Hepatocyte (in vitro differentiated cells): Measurements from ENCODE around the gene ARPC1A. TPM values are rescaled to one million over a fixed set of nuclear protein-coding genes. Genes with fewer than 3 reads are reported as not detected.

Source experiments
- DNase-seq: peaks from one replicate; pipeline ENCODE4 v3.0.0-alpha.2; 2016; ENCODE audit warnings: low spot score
- H2AFZ ChIP-seq: fragments of 200-600 bp; sonication (generic); 2 replicates; pipeline ENCODE4 v1.6.0; 2016; ENCODE audit warnings: antibody characterized with exemption, mild to moderate bottlenecking
- H3K27ac ChIP-seq: fragments of 200-600 bp; sonication (generic); 2 replicates; pipeline ENCODE4 v1.5.1; 2016; ENCODE audit warnings: mild to moderate bottlenecking
- H3K27me3 ChIP-seq: fragments of 200-600 bp; sonication (generic); 2 replicates; pipeline ENCODE4 v1.6.1; 2016
- H3K36me3 ChIP-seq: fragments of 200-600 bp; sonication (generic); replicated peaks from 2 replicates; pipeline ENCODE4 v1.5.1; 2016; ENCODE audit warnings: low read depth; ENCODE audit not compliant: insufficient read depth
- H3K4me1 ChIP-seq: fragments of 200-600 bp; sonication (generic); 2 replicates; pipeline ENCODE4 v1.5.1; 2016; ENCODE audit warnings: mild to moderate bottlenecking, moderate library complexity; ENCODE audit not compliant: insufficient read depth
- H3K4me2 ChIP-seq: fragments of 200-600 bp; sonication (generic); 2 replicates; pipeline ENCODE4 v1.6.0; 2016
- H3K4me3 ChIP-seq: fragments of 200-600 bp; sonication (generic); 2 replicates; pipeline ENCODE4 v1.5.1; 2016; ENCODE audit warnings: mild to moderate bottlenecking
- H3K79me2 ChIP-seq: fragments of 200-600 bp; sonication (generic); 2 replicates; pipeline ENCODE4 v1.6.0; 2017; ENCODE audit warnings: mild to moderate bottlenecking
- H3K9me2 ChIP-seq: fragments of 200-600 bp; sonication (generic); replicated peaks from 2 replicates; pipeline ENCODE4 v1.6.0; 2017; ENCODE audit warnings: mild to moderate bottlenecking; ENCODE audit not compliant: insufficient read depth
- H3K9me3 ChIP-seq: fragments of 200-600 bp; sonication (generic); 2 replicates; pipeline ENCODE4 v1.5.1; 2016; ENCODE audit warnings: low read depth, mild to moderate bottlenecking
- H4K20me1 ChIP-seq: fragments of 200-600 bp; sonication (generic); 2 replicates; pipeline ENCODE4 v1.6.0; 2016; ENCODE audit warnings: mild to moderate bottlenecking; ENCODE audit not compliant: insufficient read depth, poor library complexity, severe bottlenecking
- EZH2 ChIP-seq: fragments of 200-600 bp; sonication (generic); IDR thresholded peaks from 2 replicates; pipeline ENCODE4 v1.6.1; 2016; ENCODE audit warnings: antibody characterized with exemption, mild to moderate bottlenecking, borderline replicate concordance
- EZH2phosphoT487 ChIP-seq: fragments of 200-600 bp; sonication (generic); IDR thresholded peaks from one replicate; pipeline ENCODE4 v1.6.1; 2018; ENCODE audit warnings: antibody characterized with exemption, mild to moderate bottlenecking, low read depth, moderate library complexity; ENCODE audit not compliant: unreplicated experiment, severe bottlenecking
- WGBS: methylation state at CpG from one replicate; pipeline ENCODE4 v1.1.6; 2016; ENCODE audit warnings: low lambda C conversion rate; ENCODE audit errors: missing lambda C conversion rate; 5-methylcytosine and 5-hydroxymethylcytosine counted together
- polyA plus RNA-seq: library from polyadenylated mRNA; unstranded; fragments of >200 nt; fragmentation: Nextera tagmentation; extraction: Ambion mirVana; gene quantifications from 2 replicates; pipeline ENCODE4 v1.2.1, GENCODE V29; 2016
- total RNA-seq: library from RNA; depleted of rRNA; stranded (reverse); fragments of >200 nt; gene quantifications from 2 replicates; pipeline ENCODE4 v1.2.3, GENCODE V29; 2014
- TF ChIP-seq, protein P1 (sequence below): fragments of 200-600 bp; sonication (generic); IDR thresholded peaks from 2 replicates; pipeline ENCODE4 v1.5.1; 2016; ENCODE audit warnings: antibody characterized with exemption, mild to moderate bottlenecking; ENCODE audit not compliant: poor library complexity

Gene ARPC1A
- total and polyA plus RNA-seq, 2 experiments from 2014 or later = 166 to 190 TPM

DNA sequence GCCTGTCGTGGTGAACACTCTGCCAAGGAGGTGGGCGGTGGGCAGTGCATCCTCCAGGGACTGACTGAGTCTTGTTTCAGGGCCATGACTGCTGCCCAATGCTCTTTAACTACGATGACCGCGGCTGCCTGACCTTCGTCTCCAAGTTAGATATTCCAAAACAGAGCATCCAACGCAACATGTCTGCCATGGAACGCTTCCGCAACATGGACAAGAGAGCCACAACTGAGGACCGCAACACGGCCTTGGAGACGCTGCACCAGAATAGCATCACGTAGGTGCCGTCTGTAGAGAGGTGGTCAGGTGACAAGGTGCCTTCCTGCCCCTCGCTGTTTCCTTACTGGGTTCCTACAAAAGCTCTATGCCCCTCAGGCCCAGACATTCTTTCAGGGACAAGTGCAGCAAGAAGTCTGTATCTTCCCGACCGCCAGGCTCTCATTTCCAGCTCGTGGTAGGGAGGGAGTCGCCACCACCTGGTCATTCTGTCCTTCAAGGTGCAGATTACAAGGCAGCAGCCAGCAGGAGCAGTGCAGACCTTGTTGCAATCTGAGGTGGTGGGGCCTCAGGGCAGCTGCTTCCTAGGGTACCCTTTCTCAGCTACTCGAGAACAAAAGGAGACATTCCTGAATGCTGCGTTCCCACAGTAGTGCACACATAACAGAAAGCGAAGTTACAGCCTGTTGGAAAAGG is 33.9 kb downstream of the ARPC1A start:
- no peaks in the 10 kb centered on the region for H3K36me3 ChIP-seq
- H3K4me1 ChIP-seq = no peaks in the 10 kb centered on the region
- H3K4me3 ChIP-seq = no peak overlapping the region
- WGBS = 90% methylated on average over 22 of the region's 22 CpGs
- no peak overlapping the region for H3K27ac ChIP-seq
- no peak overlapping the region for H2AFZ ChIP-seq
- H4K20me1 ChIP-seq = no peaks in the 10 kb centered on the region
- no peaks in the 10 kb centered on the region for H3K9me3 ChIP-seq
- no peak overlapping the region for H3K4me2 ChIP-seq
- no peak for DNase-seq
- H3K79me2 ChIP-seq = no peaks in the 10 kb centered on the region
- TF ChIP-seq EZH2 = no peak
- TF ChIP-seq, protein P1, sequence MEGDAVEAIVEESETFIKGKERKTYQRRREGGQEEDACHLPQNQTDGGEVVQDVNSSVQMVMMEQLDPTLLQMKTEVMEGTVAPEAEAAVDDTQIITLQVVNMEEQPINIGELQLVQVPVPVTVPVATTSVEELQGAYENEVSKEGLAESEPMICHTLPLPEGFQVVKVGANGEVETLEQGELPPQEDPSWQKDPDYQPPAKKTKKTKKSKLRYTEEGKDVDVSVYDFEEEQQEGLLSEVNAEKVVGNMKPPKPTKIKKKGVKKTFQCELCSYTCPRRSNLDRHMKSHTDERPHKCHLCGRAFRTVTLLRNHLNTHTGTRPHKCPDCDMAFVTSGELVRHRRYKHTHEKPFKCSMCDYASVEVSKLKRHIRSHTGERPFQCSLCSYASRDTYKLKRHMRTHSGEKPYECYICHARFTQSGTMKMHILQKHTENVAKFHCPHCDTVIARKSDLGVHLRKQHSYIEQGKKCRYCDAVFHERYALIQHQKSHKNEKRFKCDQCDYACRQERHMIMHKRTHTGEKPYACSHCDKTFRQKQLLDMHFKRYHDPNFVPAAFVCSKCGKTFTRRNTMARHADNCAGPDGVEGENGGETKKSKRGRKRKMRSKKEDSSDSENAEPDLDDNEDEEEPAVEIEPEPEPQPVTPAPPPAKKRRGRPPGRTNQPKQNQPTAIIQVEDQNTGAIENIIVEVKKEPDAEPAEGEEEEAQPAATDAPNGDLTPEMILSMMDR = no peak
- no peak for TF ChIP-seq EZH2phosphoT487
- no peaks in the 10 kb centered on the region for H3K27me3 ChIP-seq
- no peaks in the 10 kb centered on the region for H3K9me2 ChIP-seq

DNA sequence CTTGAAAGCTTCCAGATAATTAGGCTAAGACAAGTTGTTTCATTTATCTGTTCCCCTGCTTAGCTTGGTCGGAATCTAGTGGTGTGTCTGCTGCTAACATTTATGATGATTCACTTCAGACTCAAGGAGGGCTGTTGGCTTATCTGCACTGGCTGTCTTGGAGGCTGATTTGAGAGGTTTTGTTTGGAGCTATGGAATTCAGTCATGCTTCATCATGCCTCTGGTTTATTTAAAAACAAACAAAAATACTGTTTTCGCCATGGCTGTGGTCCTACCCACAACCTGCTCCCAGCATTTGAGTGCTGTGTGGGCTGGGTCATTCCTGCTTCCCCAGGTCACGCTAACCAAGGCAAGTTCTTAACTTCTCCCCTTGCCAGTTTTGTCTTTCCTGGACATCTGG is 37.1 kb downstream of the ARPC1A start:
- no peak overlapping the region for H3K27ac ChIP-seq

GRCh38 chr7:99363286-99363685 is 37.6 kb downstream of the ARPC1A start:
- no peaks in the 10 kb centered on the region for H3K79me2 ChIP-seq
- H3K27ac ChIP-seq = no peak overlapping the region
- no peaks in the 10 kb centered on the region for H3K9me2 ChIP-seq
- H4K20me1 ChIP-seq = no peaks in the 10 kb centered on the region
- H3K9me3 ChIP-seq = no peaks in the 10 kb centered on the region
- no peaks in the 10 kb centered on the region for H3K36me3 ChIP-seq
- WGBS = 88% methylated on average over 5 of the region's 5 CpGs
- TF ChIP-seq, protein P1 = no peak
- TF ChIP-seq EZH2phosphoT487 = no peak
- no peak for TF ChIP-seq EZH2
- H2AFZ ChIP-seq = no peak overlapping the region
- no peak for DNase-seq
- H3K27me3 ChIP-seq = no peaks in the 10 kb centered on the region
- H3K4me1 ChIP-seq = no peaks in the 10 kb centered on the region
- H3K4me3 ChIP-seq = no peak overlapping the region
- no peak overlapping the region for H3K4me2 ChIP-seq

More for the DNA sequence above, 37.1 kb downstream of the ARPC1A start:
- DNase-seq = no peak
- Histone ChIP-seq H3K4me1 (no peaks in the 10 kb centered on the region), H3K27me3 (no peaks in the 10 kb centered on the region), H2AFZ (no peak overlapping the region), H3K4me2 (no peak overlapping the region), H3K36me3 (no peaks in the 10 kb centered on the region), H3K9me2 (no peaks in the 10 kb centered on the region), H3K9me3 (no peaks in the 10 kb centered on the region), H3K79me2 (no peaks in the 10 kb centered on the region), H3K4me3 (no peak overlapping the region), H4K20me1 (no peaks in the 10 kb centered on the region)
- WGBS = 60% methylated on average over 3 of the region's 3 CpGs
- TF ChIP-seq EZH2 (no peak), EZH2phosphoT487 (no peak)
- TF ChIP-seq, protein P1 = no peak
